Activated CD4-positive, alpha-beta T cell treated with anti-CD3 and anti-CD28 coated beads for 24 hours (primary cell): ENCODE data around the gene PPFIA1.
"Not testable (repeated sequence)": the region's sequence is repeated elsewhere in the genome, so short reads cannot be mapped to it uniquely, and the experiment has no call there.

Source experiments
- DNase-seq, 2 donors: peaks; one replicate each; pipeline ENCODE4 v3.0.0-alpha.2; 2020; ENCODE audit warnings: low read depth in 2 of 2

PPFIA1 gene

GRCh38 chr11:70394211-70394950, 123.9 kb downstream of the PPFIA1 start:
- no peak for DNase-seq

GRCh38 chr11:70397336-70397982, 127.0 kb downstream of the PPFIA1 start:
- DNase-seq = no peak

DNA sequence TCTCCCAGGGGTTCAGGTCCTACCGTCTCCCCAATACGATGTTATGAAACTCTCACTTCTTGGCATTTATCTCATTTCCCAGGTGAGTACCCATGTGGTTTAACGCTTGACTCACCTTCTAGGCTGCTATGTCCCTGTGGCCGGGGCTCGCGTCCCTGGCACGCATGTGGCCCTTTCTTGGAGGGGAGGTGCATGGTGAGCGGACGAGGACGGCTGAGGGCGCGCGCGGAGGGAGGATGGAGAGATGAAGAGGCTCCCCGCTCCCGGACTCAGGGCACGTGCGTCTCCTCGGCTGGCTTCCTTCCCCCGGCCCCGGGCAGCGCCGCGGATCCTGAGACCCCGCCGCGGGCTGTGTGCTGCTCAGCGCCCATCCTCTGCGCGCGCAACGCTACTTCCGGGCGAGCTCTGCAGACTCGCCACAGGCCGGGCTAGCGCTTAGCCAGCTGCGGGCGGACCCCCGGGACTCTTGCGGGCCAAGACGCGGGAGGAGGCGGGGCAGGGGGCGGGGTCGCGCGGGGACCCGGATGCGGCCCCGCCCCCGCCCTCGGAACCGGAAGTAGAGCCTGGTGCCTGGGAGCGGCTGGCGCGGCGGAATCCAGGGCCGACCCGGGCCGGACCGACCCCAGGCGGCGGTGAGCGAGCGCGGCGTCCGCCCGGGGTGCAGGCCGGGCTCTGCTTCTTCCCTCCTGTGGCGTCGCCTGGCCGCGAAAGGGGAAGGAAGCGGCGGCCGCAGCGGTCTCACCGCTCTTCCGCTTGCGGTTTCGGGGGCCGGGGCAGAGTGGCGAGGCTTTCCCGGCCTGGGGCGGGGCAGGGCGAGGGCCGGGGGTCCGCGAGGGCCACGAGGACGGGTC, 127.7 kb downstream of the PPFIA1 start, which contains the start of gene CTTN:
CTTN (plus strand) TSS at position 547 of the 851 bp plus-strand sequence. CDS start 8,769 bp downstream, outside the sequence.
- peak; percentile 61 to 66 for DNase-seq

- DNase-seq = no peak
These were observed 128.6 kb downstream of the PPFIA1 start for GRCh38 chr11:70398834-70399680.

GRCh38 chr11:70399681-70400112, 129.2 kb downstream of the PPFIA1 start:
- DNase-seq = no peak

DNA sequence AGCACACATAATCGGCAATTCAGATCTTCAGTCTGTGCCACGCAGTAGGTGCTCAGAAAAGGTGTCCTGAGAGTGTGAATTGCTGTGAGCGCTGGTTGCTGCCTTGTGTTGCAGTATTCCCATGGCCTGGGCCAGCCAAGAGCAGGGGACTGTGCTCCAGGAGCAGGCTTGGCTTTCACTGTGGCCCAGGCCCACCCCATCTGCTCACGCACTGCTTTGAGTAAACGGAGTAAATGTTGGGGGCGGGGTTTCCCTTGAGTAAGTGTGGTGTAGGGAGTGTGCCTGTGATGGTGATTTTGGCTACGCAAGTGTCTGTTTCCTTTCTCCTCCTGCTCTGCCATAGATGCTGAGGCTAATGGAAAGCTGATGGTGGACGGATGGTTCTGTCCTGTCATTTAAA, 130.2 kb downstream of the PPFIA1 start:
- no peak for DNase-seq

DNA sequence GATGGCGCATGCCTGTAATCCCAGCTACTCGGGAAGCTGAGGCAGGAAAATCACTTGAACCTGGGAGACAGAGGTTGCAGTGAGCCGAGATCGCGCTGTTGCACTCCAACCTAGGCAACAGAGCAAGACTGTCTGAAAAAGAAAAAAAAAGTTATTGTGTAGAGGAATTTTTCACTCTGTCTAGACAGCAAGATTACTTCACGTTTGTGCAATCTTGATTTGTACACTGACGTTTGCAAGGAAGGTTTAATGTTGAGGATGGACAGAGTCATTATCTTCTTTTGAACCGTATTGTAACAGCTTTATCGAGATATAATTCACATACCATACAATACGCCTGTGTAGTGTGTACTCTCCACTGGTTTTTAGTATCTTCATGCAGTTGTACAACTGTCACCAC, 131.5 kb downstream of the PPFIA1 start:
- no peak for DNase-seq

DNA sequence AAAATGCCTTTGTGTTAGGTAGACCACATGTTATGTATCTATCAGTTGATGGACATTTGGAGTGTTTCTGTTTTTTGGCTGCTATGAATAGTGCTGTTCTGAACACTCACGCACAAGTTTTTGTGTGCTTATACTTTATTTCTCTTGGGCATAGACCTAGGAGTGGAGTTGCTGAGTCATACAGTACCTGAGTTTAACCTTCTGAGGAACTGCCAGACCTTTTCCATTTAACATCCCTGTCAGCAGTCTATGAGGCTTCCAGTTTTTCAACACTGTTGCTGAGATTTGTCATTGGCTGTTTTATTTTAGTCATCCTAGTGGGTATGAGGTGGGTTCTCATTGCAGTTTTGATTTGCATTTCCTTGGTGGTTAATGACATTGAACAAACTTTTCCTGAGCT, 132.2 kb downstream of the PPFIA1 start:
- DNase-seq = no peak

DNA sequence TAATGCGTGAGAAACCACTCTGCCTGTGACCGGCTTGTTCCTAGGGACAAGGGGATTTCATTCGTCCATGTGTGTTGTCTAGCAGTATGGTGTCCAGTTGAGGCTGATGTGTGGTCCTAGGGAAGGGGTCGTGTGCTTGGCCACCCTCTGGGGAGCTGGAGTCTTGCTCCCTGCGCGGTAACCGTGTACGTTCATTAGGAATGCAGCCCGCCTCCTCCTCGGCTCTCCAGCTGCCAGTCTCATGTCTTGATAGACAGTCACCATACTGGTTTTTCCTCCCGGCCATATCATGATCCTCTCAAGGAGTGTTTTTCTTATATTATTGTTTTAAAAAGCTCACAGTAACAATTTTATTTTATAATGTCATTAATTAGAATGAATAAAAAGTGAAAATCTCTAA, 133.8 kb downstream of the PPFIA1 start:
- DNase-seq = no peak

DNA sequence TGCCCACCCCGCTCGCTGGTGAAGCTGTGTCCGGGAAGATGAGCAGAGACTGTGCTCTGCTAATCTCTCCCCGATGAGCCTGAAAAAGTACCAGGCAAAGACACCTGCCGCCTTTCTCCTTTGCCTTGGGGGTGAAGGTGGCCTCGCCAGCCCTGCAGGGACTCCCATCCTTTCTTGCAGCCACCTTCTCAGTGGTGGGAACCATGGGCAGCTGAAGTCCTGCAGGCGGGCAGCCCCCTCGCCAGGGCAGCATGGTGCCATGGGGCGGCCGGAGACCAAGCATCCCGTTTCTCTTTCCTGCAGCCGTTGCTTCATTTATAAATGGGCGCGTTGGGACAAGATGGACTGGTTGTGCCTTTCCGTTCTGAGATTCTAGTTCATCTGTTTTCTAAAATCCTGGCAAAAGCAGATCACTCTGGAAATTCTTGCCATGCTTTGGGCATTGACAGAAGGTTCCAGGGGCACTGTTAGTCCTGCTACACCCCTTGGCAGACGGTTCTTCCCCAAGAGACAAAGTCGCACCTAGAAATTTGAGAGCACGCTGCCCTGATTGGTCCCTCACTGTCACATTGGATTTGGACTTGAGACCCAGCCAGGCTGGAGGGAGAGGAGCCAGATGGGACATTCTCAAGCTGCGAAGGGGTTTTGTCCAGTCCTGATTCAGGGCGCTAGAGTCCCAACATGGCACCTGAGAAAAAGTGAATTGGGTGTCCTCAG, 135.3 kb downstream of the PPFIA1 start:
- no peak for DNase-seq

DNA sequence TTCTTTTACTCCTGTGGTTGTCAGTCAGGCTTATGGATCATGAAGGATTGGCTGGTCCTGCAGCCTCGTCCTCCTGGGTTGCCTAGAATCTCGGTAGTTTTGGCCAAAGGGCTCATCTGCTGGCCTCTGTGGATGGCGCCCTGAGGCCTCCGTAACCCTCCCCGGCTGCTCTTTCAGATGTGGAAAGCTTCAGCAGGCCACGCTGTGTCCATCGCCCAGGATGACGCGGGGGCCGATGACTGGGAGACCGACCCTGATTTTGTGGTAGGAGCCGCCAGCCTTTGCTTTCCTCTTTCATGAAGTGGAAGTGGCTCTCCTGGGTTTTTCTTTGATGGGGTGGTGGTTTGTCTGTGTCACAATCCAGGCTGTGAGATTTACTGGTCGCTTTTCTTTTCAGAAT, 136.6 kb downstream of the PPFIA1 start:
- no peak for DNase-seq

DNA sequence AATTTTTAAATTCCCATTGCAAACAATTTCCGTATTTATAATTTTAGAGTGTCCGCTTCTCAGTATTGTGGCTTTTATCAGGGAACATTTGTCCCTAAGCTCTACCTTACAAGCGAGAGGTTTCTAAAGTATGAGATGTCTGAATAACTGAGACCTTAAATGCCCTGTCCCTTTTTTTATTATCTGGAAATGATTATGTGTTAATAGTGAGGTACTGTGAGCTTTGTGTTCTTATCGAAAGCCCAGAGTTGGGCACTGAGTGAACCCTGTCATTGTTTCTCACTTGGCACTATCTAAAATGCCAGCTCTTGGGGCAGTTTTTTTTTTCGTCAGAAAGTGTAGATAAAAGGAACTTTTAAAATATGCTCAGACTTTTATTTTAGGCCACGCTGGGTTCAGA, 137.3 kb downstream of the PPFIA1 start:
- no peak for DNase-seq

DNA sequence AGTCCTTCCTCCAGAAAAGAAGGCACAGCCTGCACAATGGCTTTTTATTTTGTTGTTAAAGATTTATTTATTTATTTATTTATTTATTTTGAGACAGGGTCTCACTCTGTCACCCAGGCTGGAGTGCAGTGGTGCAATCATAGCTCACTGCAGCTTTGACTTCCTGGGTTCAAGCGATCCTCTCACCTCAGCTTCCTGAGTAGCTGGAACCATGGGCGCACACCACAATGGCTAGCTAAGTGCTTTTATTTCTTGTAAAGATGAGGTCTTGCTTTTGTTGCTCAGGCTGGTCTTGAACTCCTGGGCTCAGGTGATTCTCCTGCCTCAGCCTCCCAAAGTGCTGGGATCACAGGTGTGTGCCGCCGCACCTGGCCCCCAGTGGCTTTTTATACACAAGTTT, 137.8 kb downstream of the PPFIA1 start:
- not testable (repeated sequence) for DNase-seq

- DNase-seq = no peak
These were observed 138.9 kb downstream of the PPFIA1 start for GRCh38 chr11:70409437-70409836.

- no peak for DNase-seq
These were observed 139.4 kb downstream of the PPFIA1 start for GRCh38 chr11:70409871-70410270.

GRCh38 chr11:70410276-70411205, 140.1 kb downstream of the PPFIA1 start:
- DNase-seq = no peak

DNA sequence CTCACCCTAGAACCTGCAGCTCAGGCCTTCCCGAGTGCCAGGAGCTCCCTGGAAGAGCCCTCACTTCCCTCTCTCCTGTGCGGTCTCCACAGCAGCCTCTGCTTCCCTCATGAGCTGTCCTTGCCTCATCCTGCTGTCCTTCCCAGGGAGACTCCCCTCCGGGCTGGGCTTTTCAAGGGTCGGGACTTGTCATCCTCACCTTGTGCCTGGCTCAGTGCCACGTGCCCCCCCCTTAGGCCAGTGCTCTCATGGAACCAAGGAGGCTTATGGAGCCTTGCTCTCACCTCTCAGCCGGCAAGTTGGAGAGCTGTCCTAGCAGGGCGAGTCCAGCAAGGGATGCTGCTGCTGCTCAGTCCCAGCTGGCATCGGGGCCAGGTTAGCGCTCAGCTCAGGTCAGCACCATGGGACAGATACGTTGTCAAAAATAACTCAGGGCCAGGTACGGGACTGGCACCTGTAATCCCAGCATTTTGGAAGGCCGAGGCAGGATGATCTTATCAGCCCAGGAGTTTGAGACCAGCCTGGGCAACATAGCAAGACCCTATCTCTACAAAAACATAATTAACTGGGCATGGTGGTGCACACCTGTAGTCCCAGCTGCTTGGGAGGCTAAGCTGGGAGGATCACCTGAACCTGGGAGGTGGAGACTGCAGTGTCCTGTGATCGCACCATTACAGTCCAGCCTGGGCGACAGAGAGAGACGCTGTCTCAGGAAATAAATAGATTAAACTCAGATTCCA, 141.4 kb downstream of the PPFIA1 start:
- no peak for DNase-seq

- DNase-seq = no peak
These were observed 142.7 kb downstream of the PPFIA1 start for GRCh38 chr11:70413151-70413550.
